ENCODE results near the gene CWC15.
"Not testable (repeated sequence)": the region's sequence is repeated elsewhere in the genome, so short reads cannot be mapped to it uniquely, and the experiment has no call there.

Gene CWC15

GRCh38 chr11:94973099-94973968, at the start of gene CWC15, which contains the start of gene KDM4D:
CWC15 (minus strand) TSS chr11:94973556; CDS start chr11:94972185, 1,371 bp downstream.
KDM4D (plus strand) TSS chr11:94973709; CDS start chr11:94997373, 23,664 bp downstream.
- peak; percentile 48 to 97 (median 91) for DNase-seq

DNA sequence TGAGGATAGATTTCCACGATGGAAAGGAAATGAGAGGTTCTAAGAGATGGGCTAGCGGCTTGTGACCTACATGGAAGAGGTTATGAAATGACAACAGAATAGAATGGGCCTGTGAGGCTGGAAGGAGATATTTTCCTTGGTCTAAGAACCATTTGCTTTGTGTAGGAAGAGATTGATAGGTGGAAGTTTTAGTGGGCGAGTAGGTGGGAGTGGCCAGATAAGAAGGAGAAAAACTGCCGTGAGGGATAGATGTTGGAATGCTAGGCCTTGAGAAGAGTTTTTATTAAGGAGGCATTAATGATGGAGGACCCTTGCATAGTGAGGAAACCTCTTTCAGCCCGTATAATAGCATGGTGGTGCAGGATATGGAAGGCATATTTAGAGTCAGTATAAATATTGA, 48.1 kb upstream of the CWC15 start:
- DNase-seq = not testable (repeated sequence)

DNA sequence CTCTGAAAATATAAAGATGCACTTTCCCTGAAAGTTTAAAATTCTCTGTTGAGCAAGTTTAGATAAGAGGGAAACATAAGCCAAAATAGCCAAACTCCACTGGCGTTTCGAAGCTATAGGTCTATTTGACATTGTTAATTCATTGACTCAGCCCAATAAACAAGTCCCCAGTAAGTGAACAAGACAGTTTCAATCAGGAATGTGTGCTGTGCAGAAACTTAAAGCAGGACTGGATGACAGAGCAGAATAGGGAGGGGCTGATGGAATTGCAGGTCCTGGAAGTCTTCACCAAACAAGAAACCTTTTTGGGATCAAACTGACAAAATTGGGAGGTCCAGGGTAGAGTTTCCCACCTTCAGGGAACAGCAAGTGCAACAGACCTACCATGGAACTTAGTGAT, 42.8 kb upstream of the CWC15 start:
- no peak for DNase-seq

- DNase-seq = no peak
These were observed 40.9 kb upstream of the CWC15 start for GRCh38 chr11:95014184-95014821.

GRCh38 chr11:95011376-95011775, 38.0 kb upstream of the CWC15 start:
- DNase-seq = no peak

- no peak for DNase-seq
These were observed 32.3 kb upstream of the CWC15 start for GRCh38 chr11:95005642-95006041.

- no peak for DNase-seq
These were observed 30.4 kb upstream of the CWC15 start for GRCh38 chr11:95003716-95004115.

GRCh38 chr11:94998285-94998684, 24.9 kb upstream of the CWC15 start:
- no peak for DNase-seq

GRCh38 chr11:94997437-94997836, 24.1 kb upstream of the CWC15 start:
- DNase-seq = no peak

GRCh38 chr11:94993400-94993943, 20.1 kb upstream of the CWC15 start:
- no peak for DNase-seq

- no peak for DNase-seq
These were observed 15.4 kb upstream of the CWC15 start for GRCh38 chr11:94988748-94989147.

- DNase-seq = no peak
These were observed 14.0 kb upstream of the CWC15 start for GRCh38 chr11:94987378-94987777.

DNA sequence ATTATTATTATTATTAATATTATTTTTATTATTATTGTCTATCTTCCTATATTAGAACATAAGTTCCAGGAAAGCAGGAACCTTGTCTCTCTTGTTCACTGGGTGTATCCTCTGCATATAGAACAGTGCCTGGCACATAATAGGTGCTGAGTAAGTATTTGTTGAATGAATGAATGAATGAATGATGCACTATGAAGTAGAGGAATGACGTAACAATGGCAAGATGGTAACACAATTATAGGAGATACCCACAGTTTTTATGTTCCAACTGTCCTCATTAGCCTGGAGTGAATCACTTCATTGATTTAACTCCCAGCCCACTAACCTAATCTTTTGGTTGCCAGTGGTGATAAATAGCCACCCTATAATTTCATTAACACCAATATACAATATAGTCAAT, 2.2 kb upstream of the CWC15 start:
- no peak for DNase-seq

DNA sequence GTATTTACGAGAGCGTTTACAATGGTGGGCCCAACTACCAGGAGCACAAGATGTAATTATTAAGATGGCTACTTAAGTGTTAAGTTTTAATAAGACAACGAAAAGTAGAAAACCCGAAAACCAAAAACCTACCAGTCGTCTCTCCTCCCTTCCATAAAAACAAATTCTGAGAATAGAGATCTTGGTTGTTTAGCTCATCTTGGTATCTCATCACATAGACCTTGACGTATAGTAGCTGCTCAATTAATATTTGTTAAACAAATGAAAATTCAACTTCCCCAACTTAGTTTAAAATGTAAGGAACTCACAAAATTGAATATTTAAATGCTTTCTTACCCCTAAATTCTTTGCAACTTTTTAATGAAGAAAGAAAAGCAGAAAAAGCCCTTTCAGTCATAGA, 822 bp upstream of the CWC15 start:
- DNase-seq = no peak

DNA sequence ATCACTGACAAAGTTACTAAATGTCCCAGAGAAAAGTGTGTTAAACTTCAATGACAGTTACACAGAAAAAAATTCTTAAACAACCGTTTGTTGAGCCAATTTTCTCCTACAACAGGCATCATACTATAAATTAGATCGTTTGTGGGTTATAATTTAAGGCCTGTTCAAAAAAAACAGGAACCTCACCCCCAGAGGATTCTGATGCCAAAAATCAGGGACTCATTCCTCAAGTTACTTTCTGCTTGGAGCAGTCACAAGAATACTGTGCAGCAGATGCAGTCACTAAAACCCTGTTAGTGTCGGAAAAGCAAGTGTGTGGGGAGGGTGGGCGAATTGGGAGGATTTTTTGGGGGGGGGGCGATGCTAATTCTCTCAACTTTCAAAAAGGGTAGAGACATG, 657 bp downstream of the CWC15 start:
- DNase-seq = no peak

DNA sequence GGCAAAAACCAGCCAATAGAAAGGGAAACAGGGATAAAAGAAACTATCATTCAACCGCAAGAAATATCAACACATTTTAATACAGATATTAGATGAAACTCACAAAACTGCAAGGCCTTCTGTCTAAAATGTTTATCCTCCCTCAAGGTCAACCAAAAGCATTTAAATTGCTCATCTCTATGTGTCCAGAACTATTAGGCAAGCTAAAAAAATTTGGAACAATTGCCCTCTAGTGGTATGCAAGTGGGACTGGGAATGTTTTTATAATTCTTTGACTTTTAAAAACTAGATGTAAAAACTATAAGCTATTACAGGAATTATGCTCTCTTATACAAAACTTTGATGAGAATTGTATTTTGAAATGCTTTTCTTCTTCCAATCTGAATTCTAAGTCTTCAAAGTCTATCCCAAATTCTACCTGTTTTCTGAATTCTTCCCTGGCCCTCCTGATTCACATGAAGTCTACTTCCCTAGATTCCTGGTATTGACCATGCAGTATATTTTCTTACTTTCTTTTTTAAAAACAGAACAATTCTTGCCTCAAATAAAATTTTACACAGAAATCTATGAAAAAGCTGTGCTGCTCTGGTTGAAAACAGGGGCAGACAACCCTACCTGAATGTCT, 4.9 kb downstream of the CWC15 start:
- no peak for DNase-seq

DNA sequence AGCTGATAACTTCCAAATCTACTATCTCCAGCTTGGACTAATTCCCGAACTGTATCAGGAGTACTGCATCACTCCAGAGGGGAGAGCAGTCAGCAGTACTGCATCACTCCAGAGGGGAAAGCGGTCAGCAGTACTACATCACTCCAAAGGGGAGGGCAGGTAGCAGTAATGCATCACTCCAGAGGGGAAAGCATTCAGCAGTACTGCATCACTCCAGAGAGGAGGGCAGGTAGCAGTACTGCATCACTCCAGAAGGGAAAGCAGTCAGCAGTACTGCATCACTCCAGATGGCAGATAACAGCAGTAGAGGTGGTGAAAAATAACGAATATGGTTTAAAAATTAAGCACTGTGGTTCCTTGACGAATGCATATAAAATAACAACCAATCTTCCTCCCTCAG, 8.4 kb downstream of the CWC15 start:
- no peak for DNase-seq

DNA sequence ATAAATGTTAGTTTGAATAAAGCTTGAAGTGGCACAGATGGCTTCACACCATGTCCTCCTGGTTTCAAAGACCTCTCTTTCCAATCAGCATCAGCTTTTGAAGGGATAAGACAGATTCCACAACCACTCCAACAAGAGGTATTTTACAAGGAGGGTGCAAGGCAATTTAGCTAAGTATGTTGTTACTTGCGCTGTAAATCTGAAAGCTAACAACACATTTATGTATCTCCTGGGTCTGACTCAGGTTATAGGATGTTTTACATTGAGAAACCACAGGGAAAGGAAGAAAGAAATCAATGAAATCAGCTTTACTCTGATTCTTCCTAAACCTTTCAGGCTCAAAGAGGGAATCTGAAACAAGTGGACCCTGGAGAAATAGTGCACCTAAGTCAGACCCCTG, 12.1 kb downstream of the CWC15 start:
- no peak for DNase-seq

DNA sequence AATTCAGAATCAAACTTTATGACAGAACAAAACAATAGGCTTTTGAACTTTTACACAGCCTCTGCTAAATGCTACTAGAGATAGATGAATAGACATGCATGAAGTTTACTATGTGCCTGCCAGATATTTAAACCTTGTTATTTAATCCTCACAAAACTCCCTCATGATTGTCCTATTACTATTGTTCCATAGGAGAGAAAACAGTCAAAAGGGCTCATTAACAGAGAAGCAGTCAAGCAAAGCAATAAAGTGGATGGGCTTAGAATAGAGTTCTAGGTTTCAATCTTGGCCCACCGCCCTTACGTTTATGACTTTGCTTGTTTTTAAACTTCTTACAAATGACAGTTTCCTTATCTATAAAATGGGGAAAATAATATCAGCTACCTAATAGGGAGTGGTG, 12.9 kb downstream of the CWC15 start:
- no peak for DNase-seq

- DNase-seq = no peak
These were observed 14.2 kb downstream of the CWC15 start for GRCh38 chr11:94959179-94959578.

GRCh38 chr11:94958121-94958696, 15.1 kb downstream of the CWC15 start:
- DNase-seq = no peak

GRCh38 chr11:94956963-94957362, 16.4 kb downstream of the CWC15 start:
- DNase-seq = no peak

Data from nucleus accumbens (tissue), 56 donors.